HFF-Myc (cell line): ENCODE data around the gene SNCA.

ENCODE experiments used
- DNase-seq: peaks from one replicate; pipeline ENCODE4 v3.0.0-alpha.2; 2011; ENCODE audit warnings: low read depth; ENCODE audit errors: extremely low read depth
- H3K4me3 ChIP-seq: replicated peaks from 2 replicates; pipeline ENCODE4 v1.5.1; 2011; ENCODE audit warnings: low read depth, mild to moderate bottlenecking, control low read depth, low read length
- TF ChIP-seq, protein P1 (sequence below): IDR thresholded peaks from 2 replicates; pipeline ENCODE4 v1.5.1; 2012; ENCODE audit warnings: mild to moderate bottlenecking, low read depth, low read length, control low read depth; ENCODE audit errors: missing control alignments

SNCA gene

GRCh38 chr4:89821612-89822011, 15.3 kb downstream of the SNCA start:
- H3K4me3 ChIP-seq = no peak overlapping the region
- no peak for DNase-seq
- TF ChIP-seq, protein P1, sequence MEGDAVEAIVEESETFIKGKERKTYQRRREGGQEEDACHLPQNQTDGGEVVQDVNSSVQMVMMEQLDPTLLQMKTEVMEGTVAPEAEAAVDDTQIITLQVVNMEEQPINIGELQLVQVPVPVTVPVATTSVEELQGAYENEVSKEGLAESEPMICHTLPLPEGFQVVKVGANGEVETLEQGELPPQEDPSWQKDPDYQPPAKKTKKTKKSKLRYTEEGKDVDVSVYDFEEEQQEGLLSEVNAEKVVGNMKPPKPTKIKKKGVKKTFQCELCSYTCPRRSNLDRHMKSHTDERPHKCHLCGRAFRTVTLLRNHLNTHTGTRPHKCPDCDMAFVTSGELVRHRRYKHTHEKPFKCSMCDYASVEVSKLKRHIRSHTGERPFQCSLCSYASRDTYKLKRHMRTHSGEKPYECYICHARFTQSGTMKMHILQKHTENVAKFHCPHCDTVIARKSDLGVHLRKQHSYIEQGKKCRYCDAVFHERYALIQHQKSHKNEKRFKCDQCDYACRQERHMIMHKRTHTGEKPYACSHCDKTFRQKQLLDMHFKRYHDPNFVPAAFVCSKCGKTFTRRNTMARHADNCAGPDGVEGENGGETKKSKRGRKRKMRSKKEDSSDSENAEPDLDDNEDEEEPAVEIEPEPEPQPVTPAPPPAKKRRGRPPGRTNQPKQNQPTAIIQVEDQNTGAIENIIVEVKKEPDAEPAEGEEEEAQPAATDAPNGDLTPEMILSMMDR = no peak

DNA sequence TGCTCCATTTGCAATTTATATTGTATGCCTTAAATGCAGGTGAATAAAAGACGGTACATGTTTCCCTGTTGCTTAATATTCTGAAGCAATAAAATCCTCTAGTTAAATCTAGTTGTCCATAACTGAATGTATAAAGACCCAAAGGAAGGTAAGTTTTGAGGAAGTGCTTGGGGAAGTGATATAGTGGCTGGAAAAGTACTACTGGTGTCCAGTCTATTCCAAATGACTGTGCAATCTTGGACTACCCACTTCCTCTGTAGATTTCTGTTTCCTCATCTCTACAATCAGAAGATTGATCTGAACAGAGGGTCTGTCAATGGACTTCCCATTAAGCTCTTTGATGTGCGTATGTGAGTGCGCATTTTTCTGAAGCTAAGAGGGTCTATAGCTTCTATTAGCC, 17.0 kb downstream of the SNCA start:
- TF ChIP-seq, protein P1 = no peak
- DNase-seq = no peak
- no peak overlapping the region for H3K4me3 ChIP-seq

DNA sequence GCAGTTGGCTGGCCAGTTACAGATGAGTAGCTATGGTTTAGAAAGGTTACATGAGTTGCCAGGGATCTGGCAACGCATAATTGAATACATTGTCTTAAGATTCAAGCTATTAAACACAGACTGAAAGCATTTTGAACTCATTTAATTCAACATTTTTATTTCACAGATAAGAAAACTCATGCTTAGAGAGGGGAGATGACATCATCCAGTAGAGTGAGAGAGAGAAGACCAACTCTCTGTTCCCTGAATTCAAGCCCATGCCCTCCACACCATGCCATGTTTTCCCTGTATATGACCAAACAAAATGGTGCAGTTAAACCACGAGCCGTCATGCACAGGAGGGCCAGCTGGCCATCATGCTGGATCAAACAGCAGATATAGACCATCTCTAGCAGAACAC, 22.6 kb downstream of the SNCA start:
- TF ChIP-seq, protein P1 = no peak
- H3K4me3 ChIP-seq = no peak overlapping the region
- DNase-seq = no peak

- no peak for DNase-seq
- no peak overlapping the region for H3K4me3 ChIP-seq
- TF ChIP-seq, protein P1 = no peak
These were observed 23.8 kb downstream of the SNCA start for GRCh38 chr4:89813197-89813596.

DNA sequence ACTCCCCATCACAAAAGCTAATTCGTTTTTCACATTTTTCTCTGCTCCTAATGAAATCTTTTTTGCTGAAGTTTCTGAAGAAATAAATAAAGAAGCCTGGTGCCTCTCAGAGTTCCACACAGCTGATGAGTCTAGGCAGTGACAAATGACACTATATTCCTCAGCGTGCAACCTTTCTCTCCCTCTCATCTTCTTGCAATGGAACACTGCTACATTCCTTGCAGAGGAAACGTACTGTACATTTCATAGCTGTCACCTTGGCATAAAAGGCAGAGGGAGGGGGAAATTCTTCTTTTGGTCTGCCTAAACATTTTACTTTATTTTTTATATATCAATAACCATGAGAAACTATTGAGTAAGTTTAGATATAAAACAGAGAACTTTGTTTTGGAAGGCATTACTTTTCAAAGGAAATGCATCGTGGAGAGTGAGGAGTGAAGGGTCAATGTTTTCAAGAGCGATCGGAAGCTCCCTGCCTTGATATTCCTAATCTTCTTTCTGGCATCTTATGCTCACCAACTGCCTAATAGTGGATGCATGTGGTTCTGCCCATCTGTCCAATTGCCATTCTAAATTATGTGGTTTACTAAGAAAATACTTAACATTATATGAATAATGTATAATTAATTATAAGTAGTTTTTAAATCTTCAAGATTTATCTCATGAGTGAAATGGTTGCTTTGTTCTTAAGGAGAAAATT, 29.4 kb downstream of the SNCA start:
- TF ChIP-seq, protein P1 = no peak
- DNase-seq = no peak
- H3K4me3 ChIP-seq = no peak overlapping the region

GRCh38 chr4:89805297-89805696, 31.7 kb downstream of the SNCA start:
- TF ChIP-seq, protein P1 = no peak
- DNase-seq = no peak
- H3K4me3 ChIP-seq = no peak overlapping the region

DNA sequence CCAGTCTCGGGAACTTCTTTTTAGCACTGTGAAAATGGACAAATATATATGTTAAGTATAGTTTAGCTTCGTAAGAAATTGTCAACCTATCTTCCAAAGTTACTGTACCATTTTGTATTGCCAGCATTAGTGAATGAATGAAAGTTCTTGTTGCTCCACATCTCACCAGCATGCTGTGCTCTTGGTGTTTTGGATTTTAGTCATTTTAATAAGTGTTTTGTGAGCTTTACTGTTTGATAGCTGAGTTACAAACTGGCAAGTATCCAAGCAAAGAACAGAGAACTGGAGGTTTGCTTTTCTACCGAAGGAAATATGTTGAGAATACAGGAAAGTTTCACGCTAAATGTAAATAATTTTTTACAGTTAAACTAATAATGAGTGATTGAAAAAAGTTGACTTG, 33.0 kb downstream of the SNCA start:
- DNase-seq = no peak
- H3K4me3 ChIP-seq = no peak overlapping the region
- TF ChIP-seq, protein P1 = no peak
